Measurements from ENCODE around the gene RBM22. TPM values are rescaled to one million over a fixed set of nuclear protein-coding genes. Genes with fewer than 3 reads are reported as not detected.

RBM22 gene
- polyA plus RNA-seq, 1 of the 3 experiments (the other 2 are of a cell fraction): 30.7 TPM

- ChIA-PET POLR2A (no interaction called here), CTCF (interaction anchor here (1.6 to 3.2 kb wide), 2 partner anchors 30 to 117 kb away, joined by 3 to 10 read pairs; partner anchors contain the start of gene RBM22)
- DNase-seq: no peak
- Histone ChIP-seq H3K9me3 (no peaks in the 10 kb centered on the region), H2AFZ (ENCODE audit: low read depth) (no peak overlapping the region), H3K36me3 (replicated peaks in 1 of 2; ENCODE audit: control insufficient read depth in 1 of 2, insufficient read depth in 2 of 2, low read length in 1 of 2) (peaks cover 66 to 84% of the 10 kb centered on the region in 2 experiments), H3K27ac (ENCODE audit: low read depth in 2 of 2, low read length in 1 of 2) (peak overlapping the region; percentile 17 to 28; a peak in 2 of 4 replicates), H3K9ac (no peak overlapping the region), H3F3A (replicated peaks; ENCODE audit: insufficient read depth) (peaks cover 3% of the 10 kb centered on the region), H3K4me3 (ENCODE audit: low read depth in 2 of 2, low read length in 1 of 2) (no peak overlapping the region), H4K20me1 (ENCODE audit: insufficient read depth) (no peaks in the 10 kb centered on the region), H3K27me3 (ENCODE audit: insufficient read depth) (no peaks in the 10 kb centered on the region), H3K9me2 (no peaks in the 10 kb centered on the region), H3K4me1 (ENCODE audit: control insufficient read depth in 1 of 2, insufficient read depth in 2 of 2, low read depth in 1 of 2, low read length in 1 of 2) (no peaks in the 10 kb centered on the region), H3K79me2 (ENCODE audit: insufficient read depth) (peaks cover 18% of the 10 kb centered on the region; the same call in 1 of the 2 replicates), H3K4me2 (no peak overlapping the region)
- 54% methylated on average over 4 of the region's 4 CpGs for WGBS (ENCODE audit: low lambda C conversion rate)
- TF ChIP-seq, protein P1, sequence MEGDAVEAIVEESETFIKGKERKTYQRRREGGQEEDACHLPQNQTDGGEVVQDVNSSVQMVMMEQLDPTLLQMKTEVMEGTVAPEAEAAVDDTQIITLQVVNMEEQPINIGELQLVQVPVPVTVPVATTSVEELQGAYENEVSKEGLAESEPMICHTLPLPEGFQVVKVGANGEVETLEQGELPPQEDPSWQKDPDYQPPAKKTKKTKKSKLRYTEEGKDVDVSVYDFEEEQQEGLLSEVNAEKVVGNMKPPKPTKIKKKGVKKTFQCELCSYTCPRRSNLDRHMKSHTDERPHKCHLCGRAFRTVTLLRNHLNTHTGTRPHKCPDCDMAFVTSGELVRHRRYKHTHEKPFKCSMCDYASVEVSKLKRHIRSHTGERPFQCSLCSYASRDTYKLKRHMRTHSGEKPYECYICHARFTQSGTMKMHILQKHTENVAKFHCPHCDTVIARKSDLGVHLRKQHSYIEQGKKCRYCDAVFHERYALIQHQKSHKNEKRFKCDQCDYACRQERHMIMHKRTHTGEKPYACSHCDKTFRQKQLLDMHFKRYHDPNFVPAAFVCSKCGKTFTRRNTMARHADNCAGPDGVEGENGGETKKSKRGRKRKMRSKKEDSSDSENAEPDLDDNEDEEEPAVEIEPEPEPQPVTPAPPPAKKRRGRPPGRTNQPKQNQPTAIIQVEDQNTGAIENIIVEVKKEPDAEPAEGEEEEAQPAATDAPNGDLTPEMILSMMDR (IDR thresholded peaks at IDR 0.05): no peak
- TF ChIP-seq GABPA (IDR thresholded peaks at IDR 0.05; ENCODE audit: low read depth) (no peak), FOSL2 (IDR thresholded peaks at IDR 0.05; ENCODE audit: borderline replicate concordance, low read depth) (no peak), PBX3 (IDR thresholded peaks at IDR 0.05) (0 out of 2 replicates have a peak, but pooled peaks have one; percentile 10), POLR2AphosphoS5 (IDR thresholded peaks at IDR 0.05; ENCODE audit: low read depth, low read length) (0 out of 2 replicates have a peak, but pooled peaks have one; percentile 17), RXRA (IDR thresholded peaks at IDR 0.05; ENCODE audit: borderline replicate concordance, low read depth) (no peak), TCF12 (IDR thresholded peaks at IDR 0.05) (peak; percentile 54; the same call in 1 of the 2 replicates), YY1 (IDR thresholded peaks at IDR 0.05; ENCODE audit: low read depth) (no peak), GATA2 (CRISPR knock-in tag; IDR thresholded peaks at IDR 0.05) (no peak), EP300 (IDR thresholded peaks at IDR 0.05; ENCODE audit: borderline replicate concordance in 1 of 2, low read depth in 1 of 2, low read length in 1 of 2) (peak in 1 of 2 experiments; percentile 34; a peak in 1 of 4 replicates)
Observed at GRCh38 chr5:150729859-150730258, 29.0 kb upstream of the RBM22 start.

DNA sequence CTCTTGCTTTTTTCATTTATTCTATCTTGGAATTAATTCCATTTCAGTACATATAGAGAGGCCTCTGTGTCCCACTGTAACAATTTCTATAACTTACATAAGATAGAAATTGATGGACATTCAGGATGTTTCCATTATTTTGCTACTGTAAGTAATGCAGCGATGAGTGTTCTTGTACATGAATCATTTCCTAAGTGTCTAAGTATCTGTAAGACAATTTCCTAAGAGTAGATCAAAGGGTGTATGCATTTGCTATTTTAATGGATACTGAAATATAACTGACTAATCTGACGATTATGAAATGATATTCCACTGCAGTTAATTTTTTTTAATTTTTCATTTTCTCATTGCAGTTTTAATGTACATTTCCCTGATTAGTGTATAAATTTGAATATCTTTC is 23.0 kb upstream of the RBM22 start:
- WGBS (ENCODE audit: low lambda C conversion rate): 84% methylated on average over 2 of the region's 2 CpGs
- Histone ChIP-seq H3K27ac (ENCODE audit: low read depth in 2 of 2, low read length in 1 of 2) (no peak overlapping the region), H3K27me3 (ENCODE audit: insufficient read depth) (no peaks in the 10 kb centered on the region), H3K4me1 (ENCODE audit: control insufficient read depth in 1 of 2, insufficient read depth in 2 of 2, low read depth in 1 of 2, low read length in 1 of 2) (no peaks in the 10 kb centered on the region), H4K20me1 (ENCODE audit: insufficient read depth) (no peaks in the 10 kb centered on the region), H3K9me3 (no peaks in the 10 kb centered on the region), H3K79me2 (ENCODE audit: insufficient read depth) (no peaks in the 10 kb centered on the region), H3K4me3 (ENCODE audit: low read depth in 2 of 2, low read length in 1 of 2) (no peak overlapping the region), H3K4me2 (no peak overlapping the region), H3F3A (replicated peaks; ENCODE audit: insufficient read depth) (peaks cover 4% of the 10 kb centered on the region), H3K9me2 (no peaks in the 10 kb centered on the region), H3K9ac (no peak overlapping the region), H2AFZ (ENCODE audit: low read depth) (no peak overlapping the region), H3K36me3 (replicated peaks in 1 of 2; ENCODE audit: control insufficient read depth in 1 of 2, insufficient read depth in 2 of 2, low read length in 1 of 2) (peaks cover 84 to 87% of the 10 kb centered on the region in 2 experiments)
- DNase-seq: no peak
- CTCF ChIA-PET: no interaction called here
- POLR2A ChIA-PET: no interaction called here
- TF ChIP-seq, protein P2, sequence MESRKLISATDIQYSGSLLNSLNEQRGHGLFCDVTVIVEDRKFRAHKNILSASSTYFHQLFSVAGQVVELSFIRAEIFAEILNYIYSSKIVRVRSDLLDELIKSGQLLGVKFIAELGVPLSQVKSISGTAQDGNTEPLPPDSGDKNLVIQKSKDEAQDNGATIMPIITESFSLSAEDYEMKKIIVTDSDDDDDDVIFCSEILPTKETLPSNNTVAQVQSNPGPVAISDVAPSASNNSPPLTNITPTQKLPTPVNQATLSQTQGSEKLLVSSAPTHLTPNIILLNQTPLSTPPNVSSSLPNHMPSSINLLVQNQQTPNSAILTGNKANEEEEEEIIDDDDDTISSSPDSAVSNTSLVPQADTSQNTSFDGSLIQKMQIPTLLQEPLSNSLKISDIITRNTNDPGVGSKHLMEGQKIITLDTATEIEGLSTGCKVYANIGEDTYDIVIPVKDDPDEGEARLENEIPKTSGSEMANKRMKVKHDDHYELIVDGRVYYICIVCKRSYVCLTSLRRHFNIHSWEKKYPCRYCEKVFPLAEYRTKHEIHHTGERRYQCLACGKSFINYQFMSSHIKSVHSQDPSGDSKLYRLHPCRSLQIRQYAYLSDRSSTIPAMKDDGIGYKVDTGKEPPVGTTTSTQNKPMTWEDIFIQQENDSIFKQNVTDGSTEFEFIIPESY (IDR thresholded peaks at IDR 0.05; ENCODE audit: borderline replicate concordance, low read depth): no peak
- no peak for TF ChIP-seq RFX5 (IDR thresholded peaks at IDR 0.05; ENCODE audit: low read length)
- no peak for TF ChIP-seq NRF1 (IDR thresholded peaks at IDR 0.05; ENCODE audit: low read depth, low read length)
- no peak for TF ChIP-seq TCF12 (IDR thresholded peaks at IDR 0.05)
- TF ChIP-seq CHD2 (IDR thresholded peaks at IDR 0.05; ENCODE audit: low read length, partially characterized antibody): no peak
- TF ChIP-seq JUND (IDR thresholded peaks at IDR 0.05): no peak
- TF ChIP-seq RXRA (IDR thresholded peaks at IDR 0.05; ENCODE audit: borderline replicate concordance, low read depth): no peak
- TF ChIP-seq, protein P3, sequence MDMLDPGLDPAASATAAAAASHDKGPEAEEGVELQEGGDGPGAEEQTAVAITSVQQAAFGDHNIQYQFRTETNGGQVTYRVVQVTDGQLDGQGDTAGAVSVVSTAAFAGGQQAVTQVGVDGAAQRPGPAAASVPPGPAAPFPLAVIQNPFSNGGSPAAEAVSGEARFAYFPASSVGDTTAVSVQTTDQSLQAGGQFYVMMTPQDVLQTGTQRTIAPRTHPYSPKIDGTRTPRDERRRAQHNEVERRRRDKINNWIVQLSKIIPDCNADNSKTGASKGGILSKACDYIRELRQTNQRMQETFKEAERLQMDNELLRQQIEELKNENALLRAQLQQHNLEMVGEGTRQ (IDR thresholded peaks at IDR 0.05; ENCODE audit: borderline replicate concordance, low read depth, low read length): no peak
- TF ChIP-seq, protein P4, sequence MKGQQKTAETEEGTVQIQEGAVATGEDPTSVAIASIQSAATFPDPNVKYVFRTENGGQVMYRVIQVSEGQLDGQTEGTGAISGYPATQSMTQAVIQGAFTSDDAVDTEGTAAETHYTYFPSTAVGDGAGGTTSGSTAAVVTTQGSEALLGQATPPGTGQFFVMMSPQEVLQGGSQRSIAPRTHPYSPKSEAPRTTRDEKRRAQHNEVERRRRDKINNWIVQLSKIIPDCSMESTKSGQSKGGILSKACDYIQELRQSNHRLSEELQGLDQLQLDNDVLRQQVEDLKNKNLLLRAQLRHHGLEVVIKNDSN (IDR thresholded peaks at IDR 0.05; ENCODE audit: borderline replicate concordance, low read depth): no peak
- no peak for TF ChIP-seq MXI1 (IDR thresholded peaks at IDR 0.05; ENCODE audit: low read depth, low read length)
- TF ChIP-seq GABPA (IDR thresholded peaks at IDR 0.05; ENCODE audit: low read depth): no peak
- TF ChIP-seq SMC3 (IDR thresholded peaks at IDR 0.05; ENCODE audit: low read depth, low read length): no peak
- no peak for TF ChIP-seq FOXJ3 (CRISPR knock-in tag; IDR thresholded peaks at IDR 0.05)

All from SK-N-SH (cell line).